ELR (cell line): ENCODE measurements around the gene AMDHD1.

Experiments used
- DNase-seq: peaks from one replicate; pipeline ENCODE4 v3.0.0-alpha.2; 2015; ENCODE audit warnings: low read depth

Gene AMDHD1

DNA sequence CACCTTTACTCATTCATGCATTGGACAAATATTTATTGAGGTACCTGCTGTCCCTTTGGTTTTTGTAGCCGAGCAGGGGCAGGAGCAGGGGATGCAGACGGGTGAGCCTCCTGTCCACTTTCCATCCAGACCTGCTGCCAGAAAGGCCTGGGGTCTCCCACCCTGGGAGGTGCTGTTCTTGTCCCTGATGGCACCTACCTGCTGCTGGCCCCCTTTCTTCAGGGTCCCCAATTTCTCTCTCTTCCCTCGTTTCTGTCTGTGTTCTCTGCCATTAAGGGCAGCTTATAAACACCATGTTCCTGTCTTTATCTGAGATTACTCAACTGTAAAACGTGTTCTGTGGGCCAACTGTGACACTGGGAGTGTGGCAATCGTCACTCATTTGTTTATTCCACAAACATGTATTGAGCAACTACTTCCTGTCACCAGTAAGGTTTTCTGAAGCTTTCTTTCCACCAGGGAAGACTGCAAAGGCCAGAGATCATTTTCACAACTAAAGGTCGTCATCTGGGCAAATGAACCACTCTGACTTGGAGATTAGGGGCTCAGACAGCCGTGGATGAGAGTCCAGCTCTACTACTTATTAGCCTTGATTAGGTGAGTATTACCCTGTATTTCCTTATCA, 53.0 kb downstream of the AMDHD1 start, which contains the start of gene HAL:
HAL (minus strand) TSS at position 311 of the 625 bp plus-strand sequence. CDS start 434 bp downstream, outside the sequence.
- DNase-seq = no peak

DNA sequence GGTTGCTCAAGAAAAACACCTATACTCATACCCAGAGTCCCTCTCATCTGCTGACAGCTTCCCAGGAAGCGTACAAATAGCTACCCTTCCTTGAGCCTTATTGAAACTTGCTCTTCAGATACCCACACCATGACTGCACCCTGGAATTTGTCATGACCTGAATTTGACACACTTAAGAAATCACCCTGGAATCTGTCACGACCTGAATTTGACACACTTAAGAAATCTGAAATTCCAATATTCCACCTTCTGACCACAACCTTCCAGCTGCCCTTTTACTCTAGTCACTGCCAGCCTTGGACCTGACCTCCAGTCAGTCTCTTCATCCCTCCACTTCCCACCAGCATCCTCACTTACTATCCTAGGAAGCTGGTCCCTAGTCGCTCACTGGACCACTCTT, 54.1 kb downstream of the AMDHD1 start:
- DNase-seq = no peak

DNA sequence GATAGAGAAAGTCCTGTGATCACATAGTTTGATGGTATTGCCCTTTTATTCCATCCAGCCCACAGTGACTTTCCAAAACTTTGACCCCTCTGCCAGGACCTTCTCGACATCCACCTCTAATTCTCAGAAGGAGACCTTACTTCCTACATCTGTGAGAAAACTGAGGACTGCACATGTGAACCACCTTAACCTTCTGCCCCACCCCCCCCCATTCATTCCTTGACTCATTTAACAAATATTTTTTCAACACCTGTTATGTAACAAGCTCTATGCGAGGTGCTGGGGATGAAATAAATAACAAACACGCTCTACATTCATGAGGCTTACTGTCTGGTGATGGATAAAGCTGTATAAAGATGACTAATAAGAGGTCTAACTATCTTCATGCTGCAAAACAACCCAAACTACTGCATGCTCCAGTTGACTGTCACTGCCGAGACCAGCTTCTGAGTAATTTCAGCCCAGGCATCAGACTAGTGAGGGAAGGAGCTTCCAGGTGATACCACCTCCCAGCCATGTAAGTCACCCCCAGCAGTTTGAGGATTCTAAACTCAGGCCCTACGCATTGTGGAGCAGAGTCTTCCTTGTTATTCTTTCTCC, 54.9 kb downstream of the AMDHD1 start:
- peak; percentile 4 for DNase-seq

DNA sequence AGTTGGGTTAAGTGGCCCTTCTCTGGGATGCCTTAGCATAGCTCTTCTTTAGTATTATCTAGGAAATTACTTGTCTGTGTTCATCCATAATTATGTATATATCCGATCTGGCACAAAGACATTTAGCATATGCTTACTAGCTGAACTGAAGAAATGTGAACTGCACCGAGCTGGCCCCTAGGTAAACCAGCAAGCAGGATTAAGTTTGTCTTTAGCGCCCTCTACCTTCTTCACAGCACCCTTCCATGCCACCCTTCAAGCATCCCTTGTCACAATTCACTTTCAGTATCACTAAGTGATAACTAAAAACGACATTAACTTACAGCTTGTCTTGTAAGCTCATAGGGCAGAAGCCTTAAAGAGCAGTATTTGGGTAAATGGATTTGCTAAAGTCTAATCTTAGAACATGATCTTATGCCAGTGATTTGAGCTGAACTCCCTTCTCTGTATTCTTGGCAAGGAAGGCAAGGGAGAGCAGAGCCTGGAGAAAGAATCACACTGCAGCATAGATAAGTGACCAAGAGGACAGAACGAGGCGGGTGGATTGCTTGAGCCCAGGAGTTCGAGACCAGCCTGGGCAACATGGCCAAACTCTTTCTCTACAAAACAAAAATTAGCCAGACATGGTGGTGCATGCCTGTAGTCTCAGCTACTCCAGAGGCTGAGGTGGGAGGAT, 55.6 kb downstream of the AMDHD1 start:
- DNase-seq = peak; percentile 71

DNA sequence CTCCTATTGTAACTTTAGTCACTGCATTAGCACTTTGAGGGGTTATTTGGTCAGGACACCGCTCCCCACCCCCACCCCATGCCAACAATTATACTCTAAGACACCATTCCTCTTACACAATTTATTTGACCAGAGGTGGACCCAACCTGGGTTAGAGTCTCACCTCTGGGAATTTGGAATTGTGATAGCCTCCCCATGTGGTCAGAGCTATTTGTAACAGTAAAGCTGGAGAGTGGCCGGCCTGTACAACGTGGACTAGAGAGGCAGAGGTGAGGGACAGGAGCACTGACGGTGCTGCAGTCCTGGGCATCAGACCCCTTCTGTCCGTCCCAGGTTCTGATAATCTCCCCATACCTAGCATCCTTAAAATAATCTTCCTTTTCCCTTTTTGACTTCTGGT, 56.4 kb downstream of the AMDHD1 start:
- no peak for DNase-seq

DNA sequence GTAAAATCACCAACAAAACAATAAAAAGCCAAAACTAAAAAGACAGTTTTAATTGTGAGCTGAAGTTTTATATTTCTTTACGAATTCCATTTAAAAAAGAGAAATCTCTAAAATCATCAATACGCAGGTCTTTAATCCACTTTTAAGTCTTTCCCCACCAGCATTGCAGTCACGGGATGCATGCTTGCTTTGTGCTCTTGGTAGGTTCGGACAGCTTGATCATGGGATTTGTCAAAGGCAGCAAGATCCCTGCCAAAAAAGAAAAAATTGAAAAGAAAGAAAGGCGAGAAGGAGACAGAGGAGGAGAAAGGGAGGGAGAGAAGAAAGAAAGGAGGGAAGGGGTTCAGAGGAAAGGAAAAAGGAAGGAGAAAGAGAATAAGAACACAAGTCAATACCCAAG, 57.7 kb downstream of the AMDHD1 start:
- no peak for DNase-seq

DNA sequence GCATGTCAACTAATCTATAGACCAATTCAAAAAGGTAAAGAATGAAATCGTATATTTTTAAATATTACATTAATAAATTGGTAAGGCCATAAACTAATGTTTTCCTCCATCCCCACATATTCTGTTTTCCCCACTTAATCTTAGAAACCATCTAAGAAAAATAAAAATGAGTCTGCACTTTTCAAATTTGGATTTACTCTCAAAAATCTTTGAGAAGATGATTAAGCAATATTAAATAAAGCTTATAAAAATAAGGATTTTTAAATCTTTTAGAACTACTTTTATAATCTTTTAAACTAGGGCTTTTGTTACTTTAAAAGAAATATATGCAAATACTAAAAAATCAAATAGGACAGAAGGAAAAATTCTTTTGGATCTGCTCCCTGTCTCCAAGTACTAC, 63.6 kb downstream of the AMDHD1 start:
- DNase-seq = no peak

DNA sequence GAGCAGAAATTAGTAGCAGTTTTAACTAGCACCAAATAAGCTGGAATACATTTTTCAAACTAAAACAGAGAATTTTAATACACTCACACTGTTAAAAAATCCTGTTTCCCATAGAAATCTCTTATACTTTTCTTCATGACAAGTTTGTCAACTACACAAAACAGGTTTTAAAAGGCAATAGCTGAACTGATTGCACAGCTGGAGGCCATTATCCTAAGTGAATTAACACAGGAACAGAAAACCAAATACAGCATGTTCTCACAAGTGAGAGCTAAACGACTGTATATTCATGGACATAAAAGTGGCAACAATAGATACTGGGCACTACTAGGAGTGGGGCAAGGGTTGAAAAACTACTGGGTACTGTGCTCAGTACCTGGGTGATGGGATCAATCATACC, 64.6 kb downstream of the AMDHD1 start:
- DNase-seq = no peak

DNA sequence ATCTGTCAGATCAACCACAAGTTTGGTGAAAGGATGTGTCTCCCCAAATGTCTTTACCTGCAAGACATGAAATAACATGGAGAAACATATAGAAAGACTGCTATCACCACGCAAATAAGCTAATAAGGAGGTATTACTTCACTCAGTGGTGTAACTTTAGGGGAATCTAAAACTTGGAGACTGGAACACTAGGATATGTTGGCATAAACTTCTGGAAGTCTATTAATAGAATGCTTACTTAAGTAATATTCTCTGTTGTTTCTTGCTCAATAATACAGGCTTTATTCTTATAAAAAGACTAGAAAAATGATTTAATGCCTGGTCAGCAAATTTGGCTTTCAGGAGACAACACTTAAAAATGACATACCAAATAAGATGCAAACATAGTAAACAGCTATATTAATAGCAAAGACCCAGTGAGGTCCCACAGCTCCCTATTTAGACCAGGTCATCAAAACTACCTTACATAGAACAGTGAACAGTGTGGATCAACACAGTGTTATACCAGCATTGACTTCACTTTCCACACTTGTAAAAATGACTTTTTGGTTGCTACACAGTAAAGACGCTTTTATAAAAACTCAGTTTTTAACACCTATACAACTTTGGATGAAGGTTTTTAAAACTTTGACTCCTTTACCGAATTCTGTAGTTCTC, 71.9 kb downstream of the AMDHD1 start:
- no peak for DNase-seq

DNA sequence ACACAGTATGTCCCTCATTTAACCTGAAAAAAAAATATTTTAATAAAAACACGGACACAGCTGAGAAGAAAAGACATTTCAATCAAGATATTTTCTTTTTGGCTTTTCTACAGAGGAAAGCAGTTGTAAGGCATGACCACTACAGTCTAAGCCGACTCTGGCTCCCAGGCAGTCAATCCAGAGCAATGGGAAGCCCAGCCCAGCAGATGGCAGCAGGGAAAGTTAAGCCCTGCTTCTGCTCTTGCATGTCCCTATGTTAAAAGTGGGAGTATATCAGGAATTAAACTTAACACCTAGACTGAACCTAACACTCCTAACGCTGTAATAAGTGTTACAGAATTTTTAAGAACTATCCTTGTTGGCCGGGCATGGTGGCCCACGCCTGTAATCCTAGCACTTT, 72.5 kb downstream of the AMDHD1 start:
- peak; percentile 41 for DNase-seq
